Upper lobe of left lung (tissue), 4 donors: ENCODE data around the gene NRP1.

ENCODE experiments used
- EP300 ChIP-seq, 4 donors: sonication (generic); formaldehyde crosslinking; IDR thresholded peaks; one replicate each; pipeline ENCODE4 v1.5.1; 2017; ENCODE audit warnings: antibody characterized with exemption in 4 of 4, control low read depth in 2 of 4
- POLR2A ChIP-seq, 4 donors: fragments of 450-650 bp; IDR thresholded peaks; one replicate each; pipeline ENCODE4 v1.5.1; 2016 to 2017; ENCODE audit warnings: antibody characterized with exemption in 4 of 4, mild to moderate bottlenecking in 2 of 4
- POLR2AphosphoS5 ChIP-seq, 2 donors: sonication (generic); formaldehyde crosslinking; IDR thresholded peaks; one replicate each; pipeline ENCODE4 v1.5.1; 2017; ENCODE audit warnings: antibody characterized with exemption in 2 of 2
- TF ChIP-seq, protein P1 (sequence below), 6 experiments: fragments of 450-650 bp in 4 of 6; fragments of 200-600 bp in 2 of 6; sonication (generic) in 2 of 6; IDR thresholded peaks; one replicate each; pipeline ENCODE4 v1.5.1; 2016 to 2019; ENCODE audit warnings: antibody characterized with exemption in 6 of 6

GRCh38 chr10:33152750-33153149 lies 181.7 kb downstream of the NRP1 start:
- TF ChIP-seq, protein P1, sequence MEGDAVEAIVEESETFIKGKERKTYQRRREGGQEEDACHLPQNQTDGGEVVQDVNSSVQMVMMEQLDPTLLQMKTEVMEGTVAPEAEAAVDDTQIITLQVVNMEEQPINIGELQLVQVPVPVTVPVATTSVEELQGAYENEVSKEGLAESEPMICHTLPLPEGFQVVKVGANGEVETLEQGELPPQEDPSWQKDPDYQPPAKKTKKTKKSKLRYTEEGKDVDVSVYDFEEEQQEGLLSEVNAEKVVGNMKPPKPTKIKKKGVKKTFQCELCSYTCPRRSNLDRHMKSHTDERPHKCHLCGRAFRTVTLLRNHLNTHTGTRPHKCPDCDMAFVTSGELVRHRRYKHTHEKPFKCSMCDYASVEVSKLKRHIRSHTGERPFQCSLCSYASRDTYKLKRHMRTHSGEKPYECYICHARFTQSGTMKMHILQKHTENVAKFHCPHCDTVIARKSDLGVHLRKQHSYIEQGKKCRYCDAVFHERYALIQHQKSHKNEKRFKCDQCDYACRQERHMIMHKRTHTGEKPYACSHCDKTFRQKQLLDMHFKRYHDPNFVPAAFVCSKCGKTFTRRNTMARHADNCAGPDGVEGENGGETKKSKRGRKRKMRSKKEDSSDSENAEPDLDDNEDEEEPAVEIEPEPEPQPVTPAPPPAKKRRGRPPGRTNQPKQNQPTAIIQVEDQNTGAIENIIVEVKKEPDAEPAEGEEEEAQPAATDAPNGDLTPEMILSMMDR (IDR thresholded peaks at IDR 0.05), result no peak
- no peak for TF ChIP-seq POLR2A (IDR thresholded peaks at IDR 0.05)
- TF ChIP-seq POLR2AphosphoS5 (IDR thresholded peaks at IDR 0.05), result no peak
- TF ChIP-seq EP300 (IDR thresholded peaks at IDR 0.05), result no peak
